Panc1 (cell line): ENCODE results near the gene DUSP1. TPM values are rescaled to one million over a fixed set of nuclear protein-coding genes. Genes with fewer than 3 reads are reported as not detected.
A peak's percentile ranks its signal among the peaks of the same experiment; 100 is the strongest.

Experiments
- ATAC-seq: fragments of 200-7000 bp; cut with Tn5 transposase; 2 replicates; pipeline ENCODE4 v1.9.1; 2020; ENCODE audit warnings: mild to moderate bottlenecking, moderate library complexity
- BruUV-seq: library from RNA; stranded (reverse); fragments of 400-500 nt; replicated peaks from 2 replicates; lab custom pipeline; 2021; lab: Mats Ljungman, UMichigan
- CTCF ChIA-PET: fragments of 300-600 bp; sonication (Branson Sonifier 250); formaldehyde crosslinking; loops from one replicate; lab custom pipeline; 2022; ENCODE audit warnings: antibody characterized with exemption; lab: Charles Lee
- POLR2A ChIA-PET: fragments of 300-600 bp; sonication (Branson Sonifier 250); formaldehyde crosslinking; loops from one replicate; lab custom pipeline; 2022; ENCODE audit warnings: antibody characterized with exemption; lab: Charles Lee
- DNase-seq: peaks from one replicate; pipeline ENCODE4 v3.0.0-alpha.2; 2010; ENCODE audit warnings: low read depth, low spot score
- H3K27ac ChIP-seq: 2 replicates; pipeline ENCODE4 v1.5.1; 2011; ENCODE audit warnings: mild to moderate bottlenecking, low read length, inconsistent platforms
- H3K27me3 ChIP-seq: fragments of 200-500 bp; sonication (Bioruptor generic); 2 replicates; pipeline ENCODE4 v1.6.0; 2014; ENCODE audit warnings: low read length, inconsistent platforms; ENCODE audit not compliant: control insufficient read depth, insufficient read depth
- H3K36me3 ChIP-seq: fragments of 200-500 bp; sonication (Bioruptor generic); 2 replicates; pipeline ENCODE4 v1.5.1; 2014; ENCODE audit warnings: inconsistent platforms, mild to moderate bottlenecking, low read length, moderate library complexity; ENCODE audit not compliant: control insufficient read depth, insufficient read depth
- H3K4me1 ChIP-seq: 2 replicates; pipeline ENCODE4 v1.5.1; 2011; ENCODE audit warnings: inconsistent platforms, mild to moderate bottlenecking, low read length, moderate library complexity; ENCODE audit not compliant: control insufficient read depth, insufficient read depth
- H3K4me3 ChIP-seq, 2 experiments: 2 replicates each; pipeline ENCODE4 v1.5.1; 2011 to 2012; ENCODE audit warnings: low read depth in 2 of 2, low read length in 2 of 2, mild to moderate bottlenecking in 2 of 2, inconsistent platforms in 1 of 2, moderate library complexity in 1 of 2
- H3K9me3 ChIP-seq: fragments of 200-500 bp; sonication (Bioruptor generic); 2 replicates; pipeline ENCODE4 v1.5.1; 2014; ENCODE audit warnings: low read depth, mild to moderate bottlenecking, inconsistent platforms, low read length, moderate library complexity; ENCODE audit not compliant: control insufficient read depth, insufficient read depth
- POLR2AphosphoS5 ChIP-seq: IDR thresholded peaks from 2 replicates; pipeline ENCODE4 v1.6.1; 2012; ENCODE audit warnings: mild to moderate bottlenecking, low read depth, low read length, moderate library complexity
- SIN3A ChIP-seq: IDR thresholded peaks from 2 replicates; pipeline ENCODE4 v1.6.1; 2012; ENCODE audit warnings: low read depth, mild to moderate bottlenecking, low read length, moderate library complexity, borderline replicate concordance; ENCODE audit not compliant: insufficient read depth
- TCF7L2 ChIP-seq: IDR thresholded peaks from 2 replicates; pipeline ENCODE4 v1.6.1; 2011; ENCODE audit warnings: mild to moderate bottlenecking, low read depth, low read length, inconsistent platforms
- in situ Hi-C: cut with HindIII; loops from 2 replicates; pipeline ENCODE4 v1.10.0; 2016; ENCODE audit warnings: low sequenced_read_pairs, low pct_unique_long_range_greater_than_20kb
- intact Hi-C: fragments of 100-400 bp; cut with micrococcal nuclease; formaldehyde crosslinking; loops from one replicate; pipeline ENCODE4 v1.10.0; 2022; ENCODE audit not compliant: unreplicated experiment
- total RNA-seq: library from RNA; stranded (reverse); gene quantifications from one replicate; pipeline ENCODE4 v1.2.1, GENCODE V29; 2021; ENCODE audit not compliant: unreplicated experiment
- TF ChIP-seq, protein P1 (sequence below): fragments of 450-650 bp; IDR thresholded peaks from 2 replicates; pipeline ENCODE4 v1.5.1; 2017; ENCODE audit warnings: mild to moderate bottlenecking
- TF ChIP-seq, protein P2 (sequence below), 2 experiments: IDR thresholded peaks; 2 replicates each; pipeline ENCODE4 v1.6.1; 2011 to 2012; ENCODE audit warnings: low read depth in 2 of 2, control low read depth in 1 of 2, low read length in 1 of 2, mild to moderate bottlenecking in 1 of 2, moderate library complexity in 1 of 2; ENCODE audit not compliant: insufficient read depth in 1 of 2

The DUSP1 gene
- total RNA-seq, 1 experiment from 2014 or later = 79.9 TPM

DNA sequence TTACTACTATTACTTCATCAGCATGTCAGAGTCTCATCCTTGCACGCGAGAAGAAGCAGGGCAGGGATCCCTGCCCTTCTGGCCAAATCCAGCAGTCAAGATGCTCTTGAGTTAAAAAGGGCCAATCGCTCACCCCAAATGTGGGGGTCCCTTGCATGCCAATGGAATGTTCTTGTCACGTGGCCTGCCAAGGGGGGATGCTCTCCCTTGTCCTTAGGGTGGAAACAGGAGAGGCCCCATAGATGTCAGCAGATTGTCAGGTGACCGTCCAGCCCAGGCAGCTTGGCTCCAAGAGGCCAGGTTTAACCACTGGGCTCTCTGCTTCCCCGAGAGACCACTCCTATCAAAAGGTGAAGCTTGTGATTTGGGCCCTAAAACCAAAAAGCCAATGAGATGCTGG is 25.3 kb upstream of the DUSP1 start:
- ATAC-seq = no peak
- CTCF ChIA-PET = interaction anchor here (0.7 kb wide), 1 partner anchor 13 kb away, joined by 3 read pairs; no protein-coding TSS in a partner anchor
- intact Hi-C loops = no loop called here

DNA sequence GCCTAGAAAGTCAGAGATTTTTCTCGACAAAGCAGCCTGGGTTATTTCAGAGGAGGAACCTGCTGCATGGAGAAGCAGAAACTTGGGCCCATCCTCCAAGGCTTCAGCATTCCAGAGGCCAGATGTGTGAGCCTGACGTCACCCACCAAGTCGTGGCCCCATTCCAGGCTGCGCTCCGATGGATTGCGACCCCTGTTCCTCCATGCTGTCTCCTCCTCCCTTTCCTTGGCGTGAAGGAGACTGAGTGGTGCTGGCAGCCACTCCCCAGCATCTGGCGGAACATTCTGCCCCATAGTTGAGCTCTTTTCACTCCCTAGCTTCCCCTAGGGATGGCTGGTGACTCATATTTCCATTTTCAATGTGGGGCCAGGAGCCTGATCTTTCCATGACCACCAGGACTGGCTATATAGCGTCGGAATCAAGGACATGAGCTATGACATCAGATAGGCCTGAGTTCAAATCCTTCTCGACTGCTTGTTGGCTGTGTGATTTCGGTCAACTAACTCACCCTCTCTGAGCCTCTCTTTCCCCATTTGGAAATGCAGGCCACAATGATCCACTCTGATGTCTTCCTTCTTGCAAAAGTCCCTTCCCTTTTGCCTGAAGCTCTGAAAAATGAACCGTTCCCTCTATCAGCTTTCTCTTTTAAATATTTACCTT is 24.5 kb upstream of the DUSP1 start:
- CTCF ChIA-PET = no interaction called here
- DNase-seq (no peak), ATAC-seq (0 out of 2 replicates have a peak, but pooled peaks have one; percentile 8)

More for the DNA sequence above, 25.3 kb upstream of the DUSP1 start:
- DNase-seq = no peak
- no peak overlapping the region for H3K4me3 ChIP-seq
- POLR2A ChIA-PET = no interaction called here
- H3K27me3 ChIP-seq = no peaks in the 10 kb centered on the region
- H3K36me3 ChIP-seq = no peaks in the 10 kb centered on the region
- in situ Hi-C loops = no loop called here
- peak overlapping the region; percentile 37; the same call in 1 of the 2 replicates for H3K27ac ChIP-seq
- no peaks in the 10 kb centered on the region for H3K9me3 ChIP-seq
- no TSS peak for BruUV-seq
- TF ChIP-seq POLR2AphosphoS5 (no peak), SIN3A (no peak), TCF7L2 (no peak)
- TF ChIP-seq, protein P1, sequence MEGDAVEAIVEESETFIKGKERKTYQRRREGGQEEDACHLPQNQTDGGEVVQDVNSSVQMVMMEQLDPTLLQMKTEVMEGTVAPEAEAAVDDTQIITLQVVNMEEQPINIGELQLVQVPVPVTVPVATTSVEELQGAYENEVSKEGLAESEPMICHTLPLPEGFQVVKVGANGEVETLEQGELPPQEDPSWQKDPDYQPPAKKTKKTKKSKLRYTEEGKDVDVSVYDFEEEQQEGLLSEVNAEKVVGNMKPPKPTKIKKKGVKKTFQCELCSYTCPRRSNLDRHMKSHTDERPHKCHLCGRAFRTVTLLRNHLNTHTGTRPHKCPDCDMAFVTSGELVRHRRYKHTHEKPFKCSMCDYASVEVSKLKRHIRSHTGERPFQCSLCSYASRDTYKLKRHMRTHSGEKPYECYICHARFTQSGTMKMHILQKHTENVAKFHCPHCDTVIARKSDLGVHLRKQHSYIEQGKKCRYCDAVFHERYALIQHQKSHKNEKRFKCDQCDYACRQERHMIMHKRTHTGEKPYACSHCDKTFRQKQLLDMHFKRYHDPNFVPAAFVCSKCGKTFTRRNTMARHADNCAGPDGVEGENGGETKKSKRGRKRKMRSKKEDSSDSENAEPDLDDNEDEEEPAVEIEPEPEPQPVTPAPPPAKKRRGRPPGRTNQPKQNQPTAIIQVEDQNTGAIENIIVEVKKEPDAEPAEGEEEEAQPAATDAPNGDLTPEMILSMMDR = no peak
- TF ChIP-seq, protein P2, sequence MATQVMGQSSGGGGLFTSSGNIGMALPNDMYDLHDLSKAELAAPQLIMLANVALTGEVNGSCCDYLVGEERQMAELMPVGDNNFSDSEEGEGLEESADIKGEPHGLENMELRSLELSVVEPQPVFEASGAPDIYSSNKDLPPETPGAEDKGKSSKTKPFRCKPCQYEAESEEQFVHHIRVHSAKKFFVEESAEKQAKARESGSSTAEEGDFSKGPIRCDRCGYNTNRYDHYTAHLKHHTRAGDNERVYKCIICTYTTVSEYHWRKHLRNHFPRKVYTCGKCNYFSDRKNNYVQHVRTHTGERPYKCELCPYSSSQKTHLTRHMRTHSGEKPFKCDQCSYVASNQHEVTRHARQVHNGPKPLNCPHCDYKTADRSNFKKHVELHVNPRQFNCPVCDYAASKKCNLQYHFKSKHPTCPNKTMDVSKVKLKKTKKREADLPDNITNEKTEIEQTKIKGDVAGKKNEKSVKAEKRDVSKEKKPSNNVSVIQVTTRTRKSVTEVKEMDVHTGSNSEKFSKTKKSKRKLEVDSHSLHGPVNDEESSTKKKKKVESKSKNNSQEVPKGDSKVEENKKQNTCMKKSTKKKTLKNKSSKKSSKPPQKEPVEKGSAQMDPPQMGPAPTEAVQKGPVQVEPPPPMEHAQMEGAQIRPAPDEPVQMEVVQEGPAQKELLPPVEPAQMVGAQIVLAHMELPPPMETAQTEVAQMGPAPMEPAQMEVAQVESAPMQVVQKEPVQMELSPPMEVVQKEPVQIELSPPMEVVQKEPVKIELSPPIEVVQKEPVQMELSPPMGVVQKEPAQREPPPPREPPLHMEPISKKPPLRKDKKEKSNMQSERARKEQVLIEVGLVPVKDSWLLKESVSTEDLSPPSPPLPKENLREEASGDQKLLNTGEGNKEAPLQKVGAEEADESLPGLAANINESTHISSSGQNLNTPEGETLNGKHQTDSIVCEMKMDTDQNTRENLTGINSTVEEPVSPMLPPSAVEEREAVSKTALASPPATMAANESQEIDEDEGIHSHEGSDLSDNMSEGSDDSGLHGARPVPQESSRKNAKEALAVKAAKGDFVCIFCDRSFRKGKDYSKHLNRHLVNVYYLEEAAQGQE (IDR thresholded peaks at IDR 0.05; ENCODE audit: insufficient read depth in 1 of 2, low read depth in 2 of 2, low read length in 1 of 2) = no peak
- H3K4me1 ChIP-seq = peaks cover 32% of the 10 kb centered on the region

More for the DNA sequence above, 24.5 kb upstream of the DUSP1 start:
- Histone ChIP-seq H3K27ac (peak overlapping the region; percentile 71; the same call in 1 of the 2 replicates), H3K36me3 (no peaks in the 10 kb centered on the region), H3K27me3 (no peaks in the 10 kb centered on the region), H3K4me3 (no peak overlapping the region), H3K4me1 (peaks cover 41% of the 10 kb centered on the region), H3K9me3 (no peaks in the 10 kb centered on the region)
- TF ChIP-seq, protein P2 (IDR thresholded peaks at IDR 0.05; ENCODE audit: insufficient read depth in 1 of 2, low read depth in 2 of 2, low read length in 1 of 2) = no peak
- no peak for TF ChIP-seq TCF7L2
- TF ChIP-seq, protein P1 = no peak
- no peak for TF ChIP-seq POLR2AphosphoS5
- TF ChIP-seq SIN3A = no peak
- intact Hi-C loops (no loop called here), in situ Hi-C loops (no loop called here)
- no TSS peak for BruUV-seq
- POLR2A ChIA-PET = no interaction called here
